A204.1 (cell line): ENCODE results near the gene NRP2.

Experiments
- FAIRE-seq: peaks from 2 replicates; lab custom pipeline; 2012; peaks lifted over from hg19 to GRCh38; lab: Jason Lieb, UNC

NRP2 gene

DNA sequence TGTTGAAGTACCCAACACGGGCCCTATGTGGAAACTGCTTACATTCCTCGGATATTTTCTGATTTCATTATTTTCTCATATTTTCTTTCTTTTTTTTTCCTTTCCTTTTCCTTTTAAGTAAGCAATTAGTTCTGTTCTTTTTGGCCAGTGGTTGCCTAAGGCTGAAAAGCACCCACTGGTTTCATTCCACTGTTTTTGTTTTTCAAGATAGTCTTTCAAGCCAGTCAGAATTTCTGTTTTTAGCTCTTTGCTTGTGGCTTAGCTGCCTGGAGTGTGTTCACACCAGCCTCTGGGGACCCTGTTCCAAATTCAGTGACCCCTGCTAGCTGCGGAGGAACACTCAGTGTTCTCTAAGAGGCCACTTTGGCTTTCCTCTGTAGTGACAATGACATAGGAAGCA, 73.6 kb downstream of the NRP2 start:
- FAIRE-seq, result no peak

GRCh38 chr2:205757271-205757670, 75.0 kb downstream of the NRP2 start:
- no peak for FAIRE-seq

- no peak for FAIRE-seq
These were observed 75.8 kb downstream of the NRP2 start for GRCh38 chr2:205758051-205758450.

DNA sequence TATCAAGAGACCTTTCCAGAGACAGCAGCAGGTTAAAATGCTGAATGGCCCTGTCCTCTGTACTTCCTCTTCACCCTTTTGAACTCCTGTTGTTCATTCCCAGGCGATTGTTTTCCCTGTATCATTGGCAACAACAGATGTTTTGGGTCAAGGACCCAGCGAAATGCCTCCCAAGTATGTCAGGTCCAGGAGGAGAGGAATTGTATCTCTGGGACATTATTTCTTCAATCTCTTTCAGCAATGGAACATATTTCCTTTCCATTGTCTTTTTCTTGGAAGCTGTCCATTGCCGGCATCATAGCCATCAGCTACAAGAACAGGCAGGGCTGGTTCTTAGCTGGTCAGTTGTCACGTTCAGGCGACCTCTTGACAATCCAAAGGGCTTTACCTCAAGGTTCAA, 76.2 kb downstream of the NRP2 start:
- no peak for FAIRE-seq

- FAIRE-seq, result no peak
These were observed 77.0 kb downstream of the NRP2 start for GRCh38 chr2:205759257-205759656.

- FAIRE-seq, result no peak
These were observed 77.4 kb downstream of the NRP2 start for GRCh38 chr2:205759732-205760131.

GRCh38 chr2:205760157-205760556, 77.9 kb downstream of the NRP2 start:
- FAIRE-seq, result no peak

DNA sequence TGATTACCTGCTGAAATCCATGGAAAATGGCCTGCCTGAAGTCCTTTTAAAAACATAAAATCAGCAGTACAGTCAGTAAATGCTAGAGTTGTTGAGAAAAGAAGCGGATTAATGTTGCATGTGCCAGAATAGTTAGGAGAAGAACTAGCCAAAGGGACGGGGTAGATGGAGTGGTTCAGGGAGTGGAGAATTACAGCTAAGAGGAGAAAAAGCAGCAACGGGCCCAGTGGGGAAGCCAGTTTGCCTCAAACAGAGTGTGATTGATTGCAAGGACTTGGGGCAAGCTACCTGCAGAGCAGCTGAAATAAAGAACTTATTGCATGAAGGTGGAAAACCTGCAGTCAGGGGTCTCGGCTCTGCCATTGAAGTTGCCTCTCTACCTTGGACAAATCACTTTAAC, 79.1 kb downstream of the NRP2 start:
- FAIRE-seq, result no peak

GRCh38 chr2:205762881-205763280, 80.6 kb downstream of the NRP2 start:
- FAIRE-seq, result no peak

DNA sequence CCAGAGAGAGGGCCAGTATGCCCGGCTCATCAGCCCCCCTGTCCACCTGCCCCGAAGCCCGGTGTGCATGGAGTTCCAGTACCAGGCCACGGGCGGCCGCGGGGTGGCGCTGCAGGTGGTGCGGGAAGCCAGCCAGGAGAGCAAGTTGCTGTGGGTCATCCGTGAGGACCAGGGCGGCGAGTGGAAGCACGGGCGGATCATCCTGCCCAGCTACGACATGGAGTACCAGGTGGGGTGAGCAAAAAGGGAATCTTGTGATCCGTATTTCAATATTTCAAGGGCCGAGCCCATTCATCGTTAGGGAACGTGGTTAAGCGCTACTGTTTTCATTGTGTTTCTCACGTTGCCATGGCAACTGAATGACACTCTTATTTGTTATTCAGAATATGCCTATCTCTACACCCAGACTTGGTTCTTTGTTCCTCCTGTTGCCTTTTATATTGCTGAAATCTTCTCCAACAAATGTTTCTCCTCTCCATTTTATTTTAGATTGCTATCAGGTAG, 81.5 kb downstream of the NRP2 start:
- no peak for FAIRE-seq

DNA sequence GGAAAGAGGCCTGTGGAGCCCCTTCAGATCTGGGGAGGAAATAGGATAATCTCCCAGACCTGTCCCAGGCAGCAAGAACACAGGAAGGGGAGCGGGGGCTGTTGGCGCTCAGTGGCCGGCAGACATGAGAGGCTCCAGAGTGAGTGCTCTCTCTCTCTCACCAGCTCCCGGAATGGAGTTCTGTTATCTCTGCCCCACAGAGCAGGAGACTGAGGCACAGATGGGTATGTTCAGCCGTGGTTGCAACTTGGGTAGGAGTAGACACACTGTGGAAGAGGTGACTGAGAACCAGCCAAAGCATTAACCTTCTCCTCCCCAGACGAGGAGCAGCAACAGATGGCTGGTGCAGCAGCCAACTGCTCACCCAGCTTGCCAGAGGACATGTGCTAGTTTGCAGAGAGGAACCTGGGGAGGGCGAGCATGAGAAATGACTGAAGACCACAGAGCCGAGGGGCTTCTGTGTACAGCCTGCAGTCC, 82.0 kb downstream of the NRP2 start:
- FAIRE-seq, result no peak

DNA sequence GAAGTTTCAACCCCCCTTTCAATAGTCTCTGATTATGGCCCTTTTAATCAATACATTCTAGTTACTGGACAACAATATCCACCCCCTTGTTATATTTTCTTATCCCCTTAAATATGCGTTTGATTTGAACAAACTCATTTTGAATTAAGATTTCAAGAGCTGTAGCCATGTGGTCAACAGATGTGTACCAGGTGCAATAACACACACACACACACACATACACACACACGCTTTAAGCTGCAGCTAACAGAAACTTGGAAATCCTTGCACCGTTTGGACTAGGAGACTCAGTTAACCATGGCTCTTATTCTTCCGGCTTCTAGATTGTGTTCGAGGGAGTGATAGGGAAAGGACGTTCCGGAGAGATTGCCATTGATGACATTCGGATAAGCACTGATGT, 82.8 kb downstream of the NRP2 start:
- no peak for FAIRE-seq

DNA sequence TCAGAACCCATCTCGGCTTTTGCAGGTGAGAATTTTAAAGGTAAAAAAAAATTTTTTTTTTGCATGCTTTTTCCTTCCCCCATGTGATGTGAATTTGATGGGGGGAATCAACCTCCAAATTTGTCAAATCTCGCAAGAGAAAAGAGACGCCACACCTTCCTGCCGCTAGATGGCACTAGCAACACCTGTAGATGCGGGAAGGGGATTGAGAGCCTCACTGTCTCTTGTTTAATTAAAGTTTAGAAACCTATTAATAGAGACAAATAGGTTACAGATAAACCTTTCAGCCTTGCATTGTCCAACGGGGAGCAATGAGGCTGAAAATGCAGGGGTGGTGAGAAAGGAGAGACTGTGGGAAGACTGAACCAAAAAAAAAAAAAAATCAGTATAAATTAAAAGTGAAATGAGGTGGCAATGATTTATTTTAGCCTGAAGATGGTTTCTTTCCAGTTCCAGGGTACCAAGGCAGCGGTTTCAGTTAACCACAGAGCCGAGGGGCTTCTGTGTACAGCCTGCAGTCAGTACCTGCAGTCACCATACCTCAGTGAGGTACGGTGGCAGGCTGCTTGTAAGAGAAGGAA, 84.6 kb downstream of the NRP2 start:
- no peak for FAIRE-seq

GRCh38 chr2:205767617-205768016, 85.3 kb downstream of the NRP2 start:
- no peak for FAIRE-seq

DNA sequence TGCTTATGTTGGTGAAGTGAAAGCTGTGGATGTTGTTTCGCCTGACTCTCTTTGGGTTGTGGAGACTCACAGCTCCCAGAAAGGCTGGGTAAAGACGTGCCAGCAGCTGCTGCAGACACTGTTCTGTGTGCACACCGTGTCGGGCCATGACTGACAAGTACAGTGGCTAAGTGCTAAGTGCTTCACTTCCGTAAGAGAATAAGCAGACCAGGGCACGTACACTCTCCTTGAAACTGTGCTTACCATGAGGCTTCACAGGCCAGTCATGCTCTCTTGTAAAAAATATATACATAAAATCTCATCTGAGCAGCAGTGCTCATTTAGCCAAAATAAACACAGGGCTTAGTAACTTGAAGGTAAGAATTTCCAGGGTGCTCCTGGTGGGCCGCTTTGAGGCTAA, 86.0 kb downstream of the NRP2 start:
- FAIRE-seq, result no peak

DNA sequence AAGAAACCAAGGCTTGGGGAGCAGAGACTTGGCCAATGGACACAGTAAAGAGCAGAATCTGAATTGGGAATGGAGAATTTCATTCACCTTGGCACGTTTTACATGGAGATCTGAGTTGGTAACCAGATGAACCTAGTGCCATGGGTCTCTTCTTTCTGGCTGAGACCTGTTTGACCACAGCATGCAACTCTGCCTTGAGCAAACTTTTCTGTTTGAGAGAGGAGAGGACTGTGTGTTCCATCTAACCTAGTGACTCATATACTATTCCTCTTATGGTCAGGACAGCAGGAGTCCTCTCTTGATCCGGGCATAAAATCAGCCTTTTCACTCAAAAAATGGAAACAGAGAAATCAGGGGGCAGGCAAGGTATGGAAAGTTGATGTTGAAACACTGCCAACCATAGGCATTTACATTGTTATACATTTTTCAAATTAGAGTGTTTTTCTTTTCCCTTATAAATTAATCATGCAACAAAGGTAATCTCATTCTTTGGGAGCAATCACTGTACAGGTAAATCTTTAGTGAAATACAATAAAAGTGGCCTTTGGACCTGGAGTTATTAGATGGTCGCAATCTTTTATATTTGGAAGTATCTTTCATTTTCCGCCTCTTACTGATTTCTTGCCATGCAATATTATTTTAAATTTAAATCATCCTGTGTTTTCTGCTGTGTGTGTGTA, 86.7 kb downstream of the NRP2 start:
- FAIRE-seq, result no peak

DNA sequence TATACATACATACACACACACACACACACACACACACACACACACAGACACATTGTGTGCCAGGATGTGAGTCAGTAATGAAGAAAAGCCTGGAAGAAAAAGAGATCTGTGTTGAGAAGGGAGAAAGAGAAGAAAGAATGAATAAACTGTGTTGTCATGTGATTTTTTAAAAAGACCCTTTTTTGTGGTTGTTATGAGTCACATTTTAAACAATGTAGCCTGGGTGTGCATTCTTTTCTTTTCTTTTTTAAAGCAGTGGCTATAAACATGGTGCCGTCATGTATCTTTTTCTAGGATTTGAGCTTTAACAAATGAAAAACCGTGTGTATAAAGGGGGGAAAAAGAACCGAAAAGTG, 87.2 kb downstream of the NRP2 start:
- FAIRE-seq, result no peak

DNA sequence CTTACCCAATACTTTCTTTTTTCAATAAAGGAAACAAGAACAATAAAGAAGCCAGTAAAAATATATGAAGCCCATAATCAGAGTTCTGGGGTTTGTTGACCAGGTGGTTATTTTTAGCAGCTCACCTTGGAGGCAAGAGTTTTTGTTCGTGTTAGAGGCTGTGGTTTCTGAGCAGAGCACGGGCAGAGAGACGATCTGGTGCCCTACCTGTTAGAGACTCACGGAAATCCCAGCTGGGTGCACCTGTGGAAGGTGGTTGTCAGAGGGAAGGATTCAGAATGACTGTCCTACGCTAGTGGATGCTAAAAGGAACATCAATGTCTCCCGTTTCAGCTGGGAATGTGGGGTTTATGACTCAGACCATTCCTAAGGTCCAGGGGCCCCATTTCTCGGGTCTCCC, 87.6 kb downstream of the NRP2 start:
- no peak for FAIRE-seq

DNA sequence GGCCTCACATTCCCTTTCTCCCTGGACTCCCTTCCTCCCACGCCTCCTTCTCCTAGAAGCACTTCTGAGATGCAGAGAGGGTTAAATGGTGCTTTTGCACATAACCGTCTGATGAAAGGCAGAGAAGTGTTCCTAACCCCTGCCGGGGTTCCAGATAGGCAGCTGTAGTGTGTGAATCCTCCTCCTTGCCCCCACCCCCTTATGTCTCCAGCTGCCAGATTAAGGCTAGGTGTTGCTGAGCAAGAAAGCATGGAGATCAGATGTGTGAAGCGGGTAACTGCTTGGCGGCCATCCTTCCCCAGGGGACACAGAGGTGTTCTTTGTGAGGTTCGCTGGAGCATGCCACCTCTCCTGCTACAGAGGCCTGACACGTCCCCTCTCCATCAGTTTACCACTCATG, 88.3 kb downstream of the NRP2 start:
- no peak for FAIRE-seq

DNA sequence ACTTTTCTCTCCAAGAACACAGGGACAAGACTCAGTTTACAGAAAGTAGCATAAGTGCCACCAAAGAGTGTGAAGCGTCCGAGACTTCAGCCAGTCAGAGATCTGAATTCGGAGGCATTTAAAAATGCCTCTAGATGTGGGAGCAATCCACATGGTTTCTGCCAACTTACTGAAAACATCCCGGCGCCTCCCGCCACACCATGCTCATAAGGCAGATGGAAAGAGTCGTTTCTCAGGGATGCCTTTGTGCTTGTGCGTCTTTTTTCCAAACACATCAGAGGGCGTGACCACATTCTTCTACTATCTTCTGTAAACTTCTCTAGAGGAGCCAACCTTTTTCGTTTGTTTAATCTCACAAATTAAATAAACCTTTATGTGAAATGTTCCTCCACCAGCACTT, 88.7 kb downstream of the NRP2 start:
- no peak for FAIRE-seq

DNA sequence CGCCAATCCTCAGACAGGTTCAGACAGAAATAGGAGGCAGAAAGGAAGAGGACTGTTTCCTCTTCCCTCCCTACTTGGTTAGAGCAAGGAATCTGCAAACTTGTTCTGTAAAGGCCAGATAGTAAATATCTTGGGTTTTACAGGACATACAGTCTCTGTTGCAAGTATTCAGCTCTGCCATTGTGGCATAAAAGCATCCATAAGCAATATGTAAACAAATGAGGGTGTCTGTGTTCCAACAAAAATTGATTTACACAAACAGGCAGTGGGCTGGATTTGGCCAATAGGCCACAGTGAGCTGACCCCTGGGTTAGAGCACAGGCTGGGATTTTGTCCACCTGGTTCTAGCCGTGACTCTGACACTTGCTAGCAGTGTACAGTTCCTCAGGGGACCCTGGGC, 89.4 kb downstream of the NRP2 start:
- no peak for FAIRE-seq

GRCh38 chr2:205772983-205773382, 90.7 kb downstream of the NRP2 start:
- FAIRE-seq, result no peak

- no peak for FAIRE-seq
These were observed 91.7 kb downstream of the NRP2 start for GRCh38 chr2:205773989-205774388.
